ENCODE results near the gene DTNB.
A peak's percentile ranks its signal among the peaks of the same experiment; 100 is the strongest.

DTNB gene

GRCh38 chr2:25685741-25686140, 12.4 kb upstream of the DTNB start:
- no peak for DNase-seq (ENCODE audit: low read depth in 2 of 2)
- no peak for TF ChIP-seq CTCF (IDR thresholded peaks at IDR 0.05; ENCODE audit: low read depth, low read length)
- H3K4me3 ChIP-seq (replicated peaks in 1 of 2; ENCODE audit: low read depth in 2 of 2, low read length in 2 of 2): no peak overlapping the region

DNA sequence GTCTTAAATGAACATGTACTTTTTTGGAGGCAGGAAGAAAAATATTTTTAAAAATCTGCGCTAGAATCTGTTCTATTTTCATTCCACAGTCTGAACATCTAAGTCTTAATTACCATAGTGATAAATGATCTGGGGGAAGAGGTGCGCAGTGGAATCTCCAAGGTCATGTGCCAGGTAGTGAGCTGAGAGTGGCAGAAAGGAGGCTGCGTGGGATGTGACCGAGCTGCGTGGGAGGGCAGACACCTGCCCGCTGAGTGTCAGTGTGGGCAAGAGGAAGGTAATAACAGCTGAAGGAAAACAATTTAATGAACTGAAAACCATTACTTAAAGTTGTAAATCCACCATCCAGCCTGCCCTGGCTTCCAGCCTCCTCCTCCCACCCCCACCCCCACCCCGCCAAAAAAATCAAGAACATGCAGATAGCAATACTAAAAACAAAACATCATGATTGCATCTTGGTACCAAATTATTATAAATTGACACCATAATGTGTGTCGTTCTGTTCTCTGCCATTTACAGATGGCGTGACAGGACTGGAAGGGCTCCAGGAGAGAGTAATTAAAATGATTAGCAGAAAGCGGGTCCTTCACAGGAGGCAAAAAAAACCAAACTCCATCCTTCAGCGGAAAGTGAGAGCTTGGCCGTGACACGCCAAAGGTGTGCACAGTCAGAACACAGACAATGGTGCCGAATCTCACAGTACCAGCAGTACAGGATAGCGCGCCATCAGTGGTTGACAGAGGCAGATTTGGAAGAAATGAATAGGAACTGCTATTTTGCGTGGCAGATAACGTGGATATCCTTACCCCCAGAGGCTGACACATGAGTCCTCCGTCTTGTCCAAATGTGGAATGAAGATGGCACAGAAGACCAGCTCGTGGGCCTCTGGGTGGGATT, 11.4 kb upstream of the DTNB start:
- DNase-seq (ENCODE audit: low read depth in 2 of 2): no peak
- no peak for TF ChIP-seq CTCF (IDR thresholded peaks at IDR 0.05; ENCODE audit: low read depth, low read length)
- no peak overlapping the region for H3K4me3 ChIP-seq (replicated peaks in 1 of 2; ENCODE audit: low read depth in 2 of 2, low read length in 2 of 2)

- DNase-seq (ENCODE audit: low read depth in 2 of 2): no peak
- no peak overlapping the region for H3K4me3 ChIP-seq (replicated peaks in 1 of 2; ENCODE audit: low read depth in 2 of 2, low read length in 2 of 2)
- no peak for TF ChIP-seq CTCF (IDR thresholded peaks at IDR 0.05; ENCODE audit: low read depth, low read length)
Measured at GRCh38 chr2:25682082-25682481, 8.7 kb upstream of the DTNB start.

GRCh38 chr2:25677877-25678276, 4.5 kb upstream of the DTNB start:
- no peak for TF ChIP-seq CTCF (IDR thresholded peaks at IDR 0.05; ENCODE audit: low read depth, low read length)
- DNase-seq (ENCODE audit: low read depth in 2 of 2): no peak
- H3K4me3 ChIP-seq (replicated peaks in 1 of 2; ENCODE audit: low read depth in 2 of 2, low read length in 2 of 2): no peak overlapping the region

DNA sequence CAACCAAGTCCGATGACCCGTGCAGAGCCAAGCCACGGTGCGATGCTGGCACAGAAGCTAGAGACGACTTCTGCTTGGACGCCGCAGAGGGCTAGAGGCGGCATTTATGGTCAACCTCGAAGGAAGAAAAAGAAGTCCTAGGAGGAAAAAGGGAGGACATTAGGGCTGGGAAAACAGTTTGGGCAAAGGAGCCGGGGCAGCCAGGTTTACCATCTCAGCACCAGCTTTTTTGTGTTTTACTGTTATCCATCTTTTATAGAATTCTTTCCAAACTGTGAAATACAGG, 643 bp upstream of the DTNB start:
- peak overlapping the region; percentile 55 to 61 for H3K4me3 ChIP-seq (replicated peaks in 1 of 2; ENCODE audit: low read depth in 2 of 2, low read length in 2 of 2)
- no peak for TF ChIP-seq CTCF (IDR thresholded peaks at IDR 0.05; ENCODE audit: low read depth, low read length)
- DNase-seq (ENCODE audit: low read depth in 2 of 2): peak in 1 of 2 donors; percentile 21

DNA sequence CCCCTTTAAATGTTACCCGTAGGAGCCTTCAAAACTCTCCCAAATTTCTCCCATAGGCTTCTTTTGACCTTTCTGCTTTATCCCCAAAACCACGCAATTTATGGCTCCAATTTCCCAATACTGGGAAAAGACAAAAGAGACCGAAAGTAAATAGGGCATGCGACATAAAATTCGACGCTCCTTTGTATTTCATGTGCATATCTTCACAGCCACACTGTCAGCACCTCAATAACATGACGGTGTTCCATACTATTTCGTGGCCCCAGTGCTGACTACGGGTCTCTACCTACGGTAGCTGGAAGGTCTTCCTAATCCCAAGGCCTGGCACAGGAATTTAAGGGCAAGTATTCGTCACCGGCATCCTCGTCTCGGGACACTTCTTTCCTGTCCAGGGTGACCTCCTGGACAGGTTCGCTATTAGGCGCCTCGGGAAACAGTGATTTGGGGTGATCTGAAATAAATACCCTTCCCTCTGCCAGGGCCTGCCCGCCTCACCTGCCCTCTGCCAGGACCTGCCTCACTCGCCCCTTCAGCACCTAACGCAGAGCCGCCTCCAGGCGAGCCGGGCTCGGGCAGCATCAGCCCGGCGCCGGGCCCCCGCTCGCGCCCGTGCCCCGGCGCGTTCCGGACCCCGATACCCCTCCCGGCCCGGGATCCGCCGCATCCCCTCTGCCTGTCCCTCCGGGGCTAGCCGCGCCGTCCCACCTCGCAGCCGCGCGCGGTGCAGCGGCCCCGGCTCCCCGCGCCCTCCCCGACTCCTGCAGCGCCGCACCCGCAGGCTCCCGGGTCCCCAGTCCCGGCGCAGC, 680 bp downstream of the DTNB start:
- DNase-seq (ENCODE audit: low read depth in 2 of 2): peak; percentile 34 to 55
- H3K4me3 ChIP-seq (replicated peaks in 1 of 2; ENCODE audit: low read depth in 2 of 2, low read length in 2 of 2): peak overlapping the region; percentile 61 to 72
- no peak for TF ChIP-seq CTCF (IDR thresholded peaks at IDR 0.05; ENCODE audit: low read depth, low read length)

Measured in cardiac fibroblast (primary cell).